Activated CD4-positive, alpha-beta T cell treated with anti-CD3 and anti-CD28 coated beads, Interleukin-2, amount 50 U/mL, for 1 hour (primary cell): ENCODE results near the gene NFIX.

Experiments used
- DNase-seq: peaks from one replicate; pipeline ENCODE4 v3.0.0-alpha.2; 2020

NFIX gene

GRCh38 chr19:13095934-13096927 is 101.0 kb downstream of the NFIX start:
- no peak for DNase-seq

- DNase-seq, result no peak
Measured at GRCh38 chr19:13097033-13097462, 101.8 kb downstream of the NFIX start.

- no peak for DNase-seq
Measured at GRCh38 chr19:13097463-13098258, 102.4 kb downstream of the NFIX start.

- no peak for DNase-seq
Measured at GRCh38 chr19:13098277-13099072, 103.2 kb downstream of the NFIX start.

GRCh38 chr19:13099073-13099999 is 104.1 kb downstream of the NFIX start:
- peak; percentile 78 for DNase-seq

- peak; percentile 59 for DNase-seq
Measured at GRCh38 chr19:13100031-13100588, 104.8 kb downstream of the NFIX start.

- DNase-seq, result no peak
Measured at GRCh38 chr19:13100841-13101589, 105.7 kb downstream of the NFIX start.

GRCh38 chr19:13101590-13102415 is 106.5 kb downstream of the NFIX start:
- no peak for DNase-seq

- DNase-seq, result no peak
Measured at GRCh38 chr19:13102416-13102665, 107.1 kb downstream of the NFIX start.

GRCh38 chr19:13102666-13103580 is 107.6 kb downstream of the NFIX start, which contains the start of gene LYL1:
LYL1 (minus strand) TSS chr19:13102858; CDS start chr19:13101171, 1,687 bp downstream.
- no peak for DNase-seq

- DNase-seq, result no peak
Measured at GRCh38 chr19:13103581-13104359, 108.5 kb downstream of the NFIX start.

GRCh38 chr19:13104360-13104847 is 109.1 kb downstream of the NFIX start:
- peak; percentile 63 for DNase-seq

GRCh38 chr19:13104848-13105711 is 109.8 kb downstream of the NFIX start:
- no peak for DNase-seq

- no peak for DNase-seq
Measured at GRCh38 chr19:13109361-13110098, 114.3 kb downstream of the NFIX start.

GRCh38 chr19:13110099-13110610 is 114.9 kb downstream of the NFIX start:
- DNase-seq, result no peak

- no peak for DNase-seq
Measured at GRCh38 chr19:13112555-13112954, 117.3 kb downstream of the NFIX start.
